Progenitor cell of endocrine pancreas (in vitro differentiated cells): ENCODE results near the gene CPO. TPM values are rescaled to one million over a fixed set of nuclear protein-coding genes. Genes with fewer than 3 reads are reported as not detected.

Source experiments
- DNase-seq: peaks from one replicate; pipeline ENCODE4 v3.0.0; 2021; ENCODE audit warnings: low spot score; ENCODE audit not compliant: unreplicated experiment
- H3K27ac Mint-ChIP-seq: 2 replicates; pipeline ENCODE4 v1.8.0; 2021; ENCODE audit warnings: mild to moderate bottlenecking, moderate library complexity, mixed read lengths
- H3K27me3 Mint-ChIP-seq: 2 replicates; pipeline ENCODE4 v1.8.0; 2021; ENCODE audit warnings: mixed read lengths
- H3K36me3 Mint-ChIP-seq: 2 replicates; pipeline ENCODE4 v1.8.0; 2022; ENCODE audit warnings: mixed read lengths; ENCODE audit not compliant: insufficient read depth
- H3K4me1 Mint-ChIP-seq: 2 replicates; pipeline ENCODE4 v1.8.0; 2021; ENCODE audit warnings: low read depth, mixed read lengths
- H3K4me3 Mint-ChIP-seq: 2 replicates; pipeline ENCODE4 v1.8.0; 2021; ENCODE audit warnings: low read depth, mild to moderate bottlenecking, moderate library complexity, mixed read lengths
- H3K9me3 Mint-ChIP-seq: 2 replicates; pipeline ENCODE4 v1.8.0; 2021; ENCODE audit warnings: low read depth, mixed read lengths
- total RNA-seq: library from RNA; stranded (reverse); gene quantifications from 2 replicates; pipeline ENCODE4 v1.2.1, GENCODE V29; 2021
- TF ChIP-seq, protein P1 (sequence below): fragments of 200-600 bp; sonication (generic); IDR thresholded peaks from one replicate; pipeline ENCODE4 v1.5.0; 2021; ENCODE audit warnings: antibody characterized with exemption, mild to moderate bottlenecking; ENCODE audit not compliant: unreplicated experiment

The CPO gene
- total RNA-seq, 1 donor from 2014 or later = 0.24 TPM

- Mint-ChIP-seq H3K27ac (no peak overlapping the region), H3K4me1 (no peaks in the 10 kb centered on the region), H3K4me3 (no peak overlapping the region), H3K9me3 (no peaks in the 10 kb centered on the region), H3K27me3 (no peaks in the 10 kb centered on the region), H3K36me3 (no peaks in the 10 kb centered on the region)
- no peak for DNase-seq
- TF ChIP-seq, protein P1, sequence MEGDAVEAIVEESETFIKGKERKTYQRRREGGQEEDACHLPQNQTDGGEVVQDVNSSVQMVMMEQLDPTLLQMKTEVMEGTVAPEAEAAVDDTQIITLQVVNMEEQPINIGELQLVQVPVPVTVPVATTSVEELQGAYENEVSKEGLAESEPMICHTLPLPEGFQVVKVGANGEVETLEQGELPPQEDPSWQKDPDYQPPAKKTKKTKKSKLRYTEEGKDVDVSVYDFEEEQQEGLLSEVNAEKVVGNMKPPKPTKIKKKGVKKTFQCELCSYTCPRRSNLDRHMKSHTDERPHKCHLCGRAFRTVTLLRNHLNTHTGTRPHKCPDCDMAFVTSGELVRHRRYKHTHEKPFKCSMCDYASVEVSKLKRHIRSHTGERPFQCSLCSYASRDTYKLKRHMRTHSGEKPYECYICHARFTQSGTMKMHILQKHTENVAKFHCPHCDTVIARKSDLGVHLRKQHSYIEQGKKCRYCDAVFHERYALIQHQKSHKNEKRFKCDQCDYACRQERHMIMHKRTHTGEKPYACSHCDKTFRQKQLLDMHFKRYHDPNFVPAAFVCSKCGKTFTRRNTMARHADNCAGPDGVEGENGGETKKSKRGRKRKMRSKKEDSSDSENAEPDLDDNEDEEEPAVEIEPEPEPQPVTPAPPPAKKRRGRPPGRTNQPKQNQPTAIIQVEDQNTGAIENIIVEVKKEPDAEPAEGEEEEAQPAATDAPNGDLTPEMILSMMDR = no peak
Measured at GRCh38 chr2:206986943-206987342, 47.6 kb downstream of the CPO start.

DNA sequence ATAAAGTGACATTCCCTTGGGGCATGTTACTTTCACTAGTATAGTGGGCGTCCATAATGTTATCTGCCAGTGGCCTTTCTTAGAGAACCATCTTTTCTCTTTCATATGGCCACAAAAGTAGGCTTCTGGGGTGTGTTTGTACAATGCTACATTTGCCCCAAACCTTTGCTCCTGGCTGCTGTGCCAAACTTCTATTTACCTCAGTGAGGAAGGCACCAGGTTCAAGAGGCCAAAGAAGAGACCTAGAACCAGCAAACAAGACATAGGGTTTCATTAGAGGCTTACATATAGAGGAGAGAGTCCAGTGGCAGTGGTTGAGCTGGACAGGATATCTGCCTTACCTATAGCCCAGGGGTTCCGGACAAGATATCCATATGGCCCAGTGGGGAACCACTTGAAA lies 48.5 kb downstream of the CPO start:
- TF ChIP-seq, protein P1 = no peak
- no peaks in the 10 kb centered on the region for H3K4me1 Mint-ChIP-seq
- no peak for DNase-seq
- H3K27me3 Mint-ChIP-seq = no peaks in the 10 kb centered on the region
- H3K9me3 Mint-ChIP-seq = no peaks in the 10 kb centered on the region
- no peaks in the 10 kb centered on the region for H3K36me3 Mint-ChIP-seq
- no peak overlapping the region for H3K27ac Mint-ChIP-seq
- H3K4me3 Mint-ChIP-seq = no peak overlapping the region

DNA sequence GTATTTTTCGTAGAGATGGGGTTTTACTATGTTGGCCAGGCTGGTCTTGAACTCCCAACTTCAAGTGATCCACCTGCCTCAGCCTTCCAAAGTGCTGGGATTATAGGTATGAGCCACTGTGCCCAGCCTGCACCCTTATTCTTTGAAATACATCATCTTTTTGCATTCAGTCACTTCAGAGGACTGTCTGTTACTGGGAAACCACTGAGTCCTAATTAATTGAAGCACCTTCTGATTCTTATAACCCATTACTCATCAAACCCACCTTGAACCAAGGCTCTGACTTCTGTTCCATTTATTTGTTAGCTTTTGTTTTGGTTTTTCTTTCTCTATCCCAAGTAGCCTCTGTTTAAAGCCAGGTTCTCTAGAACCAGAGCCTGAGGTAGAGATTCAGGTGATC lies 49.6 kb downstream of the CPO start:
- Mint-ChIP-seq H3K9me3 (no peaks in the 10 kb centered on the region), H3K4me1 (no peaks in the 10 kb centered on the region)

DNA sequence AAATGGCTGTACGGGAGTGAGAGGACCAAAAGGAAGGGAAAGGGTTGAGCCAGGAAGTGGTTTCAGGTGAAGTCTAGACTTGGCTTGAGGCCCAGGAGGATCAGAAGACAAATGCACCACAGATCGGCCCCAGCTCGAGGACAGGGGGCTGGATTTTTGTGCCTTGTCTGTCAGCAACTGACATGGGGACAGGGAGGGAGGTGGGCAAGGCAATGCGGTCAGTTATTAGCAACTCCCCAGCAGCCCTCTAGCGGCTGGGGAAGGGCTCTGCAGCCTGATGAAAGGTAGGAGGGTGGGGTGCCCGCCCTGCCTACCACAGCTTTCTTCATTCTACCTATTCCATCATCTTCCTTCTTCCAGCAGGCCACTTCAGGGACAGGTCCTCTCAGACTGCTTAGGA lies 50.0 kb downstream of the CPO start:
- Mint-ChIP-seq H3K27ac (no peak overlapping the region), H3K4me3 (no peak overlapping the region), H3K27me3 (no peaks in the 10 kb centered on the region), H3K4me1 (no peaks in the 10 kb centered on the region), H3K36me3 (no peaks in the 10 kb centered on the region), H3K9me3 (no peaks in the 10 kb centered on the region)
- TF ChIP-seq, protein P1 = peak; percentile 78
- peak; percentile 10 for DNase-seq

More for the DNA sequence above, 49.6 kb downstream of the CPO start:
- H3K36me3 Mint-ChIP-seq = no peaks in the 10 kb centered on the region
- no peak overlapping the region for H3K4me3 Mint-ChIP-seq
- H3K27ac Mint-ChIP-seq = no peak overlapping the region
- DNase-seq = no peak
- no peaks in the 10 kb centered on the region for H3K27me3 Mint-ChIP-seq
- TF ChIP-seq, protein P1 = no peak

- no peak overlapping the region for H3K4me3 Mint-ChIP-seq
- no peaks in the 10 kb centered on the region for H3K4me1 Mint-ChIP-seq
- H3K27me3 Mint-ChIP-seq = no peaks in the 10 kb centered on the region
- peaks cover 3% of the 10 kb centered on the region for H3K9me3 Mint-ChIP-seq
- TF ChIP-seq, protein P1 = no peak
- H3K36me3 Mint-ChIP-seq = no peaks in the 10 kb centered on the region
- H3K27ac Mint-ChIP-seq = no peak overlapping the region
- DNase-seq = no peak
Measured at GRCh38 chr2:206990360-206990759, 51.0 kb downstream of the CPO start.
